Aorta (tissue), 5 donors: ENCODE results near the gene MYBPC2. TPM values are rescaled to one million over a fixed set of nuclear protein-coding genes. Genes with fewer than 3 reads are reported as not detected.

Experiments
- ATAC-seq: fragments of 200-7000 bp; cut with Tn5 transposase; one replicate; pipeline ENCODE4 v1.9.1; 2022; ENCODE audit warnings: moderate library complexity; ENCODE audit not compliant: low FRiP score
- DNase-seq, 2 donors: peaks; one replicate each; pipeline ENCODE4 v3.0.0-alpha.2; 2020
- H3K27ac ChIP-seq, 2 donors: one replicate each; pipeline ENCODE4 v1.5.1; 2013; ENCODE audit warnings: low read length in 2 of 2, mild to moderate bottlenecking in 2 of 2, moderate library complexity in 2 of 2, control low read depth in 1 of 2, inconsistent platforms in 1 of 2, low read depth in 1 of 2
- H3K27me3 ChIP-seq, 2 donors: one replicate each; pipeline ENCODE4 v1.6.1; 2013; ENCODE audit warnings: control low read depth in 1 of 2, low read length in 1 of 2, mild to moderate bottlenecking in 1 of 2, moderate library complexity in 1 of 2; ENCODE audit not compliant: insufficient read depth in 2 of 2, control insufficient read depth in 1 of 2
- H3K36me3 ChIP-seq, 2 donors: one replicate each; pipeline ENCODE4 v1.6.1; 2013; ENCODE audit warnings: control low read depth in 1 of 2, low read length in 1 of 2, mild to moderate bottlenecking in 1 of 2; ENCODE audit not compliant: insufficient read depth in 2 of 2, control insufficient read depth in 1 of 2
- H3K4me1 ChIP-seq, 2 donors: one replicate each; pipeline ENCODE4 v1.6.1; 2013; ENCODE audit warnings: low read length in 2 of 2, control low read depth in 1 of 2, mild to moderate bottlenecking in 1 of 2, moderate library complexity in 1 of 2; ENCODE audit not compliant: insufficient read depth in 2 of 2, control insufficient read depth in 1 of 2
- H3K4me3 ChIP-seq, 2 donors: one replicate each; pipeline ENCODE4 v1.5.1; 2013; ENCODE audit warnings: low read length in 2 of 2, control low read depth in 1 of 2, mild to moderate bottlenecking in 1 of 2
- H3K9me3 ChIP-seq: one replicate; pipeline ENCODE4 v1.6.1; 2013; ENCODE audit warnings: mild to moderate bottlenecking, low read length; ENCODE audit not compliant: control insufficient read depth
- WGBS, 2 donors: extraction: QIAGEN DNeasy Blood & Tissue Kit; methylation state at CpG; one replicate each; pipeline ENCODE4 v1.1.7; 2013; 5-methylcytosine and 5-hydroxymethylcytosine counted together
- intact Hi-C, 2 donors: fragments of 100-400 bp; cut with DNase I; formaldehyde crosslinking; loops; one replicate each; pipeline versions ENCODE4 v1.14.2 to v1.15.0; 2022
- polyA plus RNA-seq, 2 donors: library from polyadenylated mRNA; stranded (reverse); fragments of 200-250 nt; gene quantifications; one replicate each; pipeline ENCODE4 v1.2.3, GENCODE V29; 2013
- total RNA-seq, 2 donors: library from RNA; stranded (reverse); fragmentation: NEBNext Ultra II Directional; extraction: Animal tissue kit (Norgen Biotek cat#: 25700); gene quantifications; one replicate each; pipeline ENCODE4 v1.2.1, GENCODE V29; 2021
- donor health status: healthy with polysubstance abuse.
- donor health status: Bipolar disorder and iron deficiency.
- donor health status: DM: no; HTN: no; CAD: no.
- donor health status: DM: no; HTN: no; CAD: no.
- donor health status: DM: yes; HTN: yes; CAD: no.

Gene MYBPC2
- total and polyA plus RNA-seq, 4 donors, result 0.03 TPM; not detected in 3

DNA sequence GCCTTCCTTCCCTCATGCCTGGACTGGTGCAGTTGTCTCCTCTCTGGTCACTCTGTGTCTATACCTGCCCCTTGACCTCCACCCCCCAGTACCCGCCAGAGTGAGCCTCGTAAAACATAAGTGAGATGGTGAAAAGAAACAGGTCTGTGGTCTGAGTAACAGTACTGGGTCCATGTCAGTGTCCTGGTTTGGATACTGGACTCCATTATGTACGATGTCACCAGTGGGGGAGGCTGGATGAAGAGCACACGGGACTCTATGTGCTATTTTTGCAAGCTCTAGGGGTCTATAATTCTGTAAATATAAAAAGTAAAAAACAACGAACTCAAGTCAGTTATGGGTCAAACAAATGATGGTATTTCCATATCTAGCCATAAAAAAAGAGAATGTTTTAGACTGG, 14.4 kb downstream of the MYBPC2 start:
- no peaks in the 10 kb centered on the region for H3K27me3 ChIP-seq
- DNase-seq (no peak), ATAC-seq (no peak)
- H3K4me3 ChIP-seq, result no peak overlapping the region
- no peaks in the 10 kb centered on the region for H3K4me1 ChIP-seq
- H3K36me3 ChIP-seq, result no peaks in the 10 kb centered on the region
- intact Hi-C loops, result no loop called here
- 76 to 79% methylated on average over 5 of the region's 5 CpGs for WGBS, 2 donors
- H3K9me3 ChIP-seq, result peaks cover 3% of the 10 kb centered on the region
- no peak overlapping the region for H3K27ac ChIP-seq

DNA sequence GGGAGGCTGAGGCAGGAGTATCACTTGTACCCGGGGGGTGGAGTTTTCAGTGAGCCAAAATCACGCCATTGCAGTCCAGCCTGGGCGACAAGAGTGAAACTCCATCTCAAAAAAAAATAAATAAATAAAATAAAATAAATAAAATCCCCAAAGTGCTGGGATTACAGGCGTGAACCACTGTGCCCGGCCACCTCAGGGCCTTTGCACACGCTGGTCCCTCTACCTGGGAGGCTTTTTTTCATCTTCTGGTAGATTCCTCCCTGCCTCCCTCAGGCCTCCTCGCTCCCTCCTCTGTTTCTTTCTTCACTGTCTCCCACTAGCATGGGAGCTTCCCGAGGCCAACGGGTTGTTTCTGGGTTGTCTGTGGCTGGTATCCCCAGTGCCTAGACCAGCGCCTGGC, 15.1 kb downstream of the MYBPC2 start:
- Histone ChIP-seq H3K9me3 (peaks cover 3% of the 10 kb centered on the region), H3K4me1 (no peaks in the 10 kb centered on the region), H3K27me3 (no peaks in the 10 kb centered on the region), H3K27ac (no peak overlapping the region), H3K36me3 (no peaks in the 10 kb centered on the region), H3K4me3 (no peak overlapping the region)
- no peak for DNase-seq
- WGBS, 2 donors, result 95 to 96% methylated on average over 10 of the region's 10 CpGs
- ATAC-seq, result no peak
- intact Hi-C loops, result no loop called here

DNA sequence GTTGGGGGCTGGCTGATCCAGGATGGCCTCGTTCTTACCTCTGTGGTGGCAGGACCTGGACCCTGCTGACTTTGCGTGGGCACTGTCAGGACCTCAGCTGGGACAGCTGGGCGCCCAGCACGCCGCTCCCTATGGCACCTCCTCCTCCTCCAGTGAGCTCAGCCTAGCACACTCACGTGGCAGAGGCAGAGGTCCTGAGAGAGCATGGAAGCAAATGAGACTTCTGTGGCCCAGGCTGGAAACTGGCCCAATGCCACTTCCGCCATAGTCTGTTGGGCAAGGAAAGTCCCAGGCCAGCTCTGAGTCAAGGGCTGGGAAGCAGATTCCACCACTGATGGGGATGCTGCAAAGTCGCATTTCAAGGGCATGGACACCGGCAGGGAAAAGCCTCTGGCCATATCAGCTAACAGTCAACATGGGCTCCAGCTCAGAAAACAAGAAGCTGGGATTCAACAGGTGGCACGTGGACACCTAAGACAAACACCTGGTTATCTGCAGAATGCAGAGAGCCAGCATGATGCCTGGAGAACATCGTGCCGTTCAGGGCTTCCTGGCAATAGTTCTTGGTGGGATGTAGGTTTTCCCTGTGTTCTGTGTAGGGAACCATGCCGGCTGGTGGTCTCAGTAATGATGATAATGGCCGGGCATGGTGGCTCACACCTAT, 16.7 kb downstream of the MYBPC2 start:
- Histone ChIP-seq H3K4me3 (no peak overlapping the region), H3K27ac (no peak overlapping the region), H3K9me3 (peaks cover 3% of the 10 kb centered on the region), H3K4me1 (no peaks in the 10 kb centered on the region), H3K36me3 (no peaks in the 10 kb centered on the region), H3K27me3 (no peaks in the 10 kb centered on the region)
- intact Hi-C loops, result no loop called here
- ATAC-seq (no peak), DNase-seq (no peak)
- WGBS, 2 donors, result 82% methylated on average over 14 of the region's 14 CpGs

DNA sequence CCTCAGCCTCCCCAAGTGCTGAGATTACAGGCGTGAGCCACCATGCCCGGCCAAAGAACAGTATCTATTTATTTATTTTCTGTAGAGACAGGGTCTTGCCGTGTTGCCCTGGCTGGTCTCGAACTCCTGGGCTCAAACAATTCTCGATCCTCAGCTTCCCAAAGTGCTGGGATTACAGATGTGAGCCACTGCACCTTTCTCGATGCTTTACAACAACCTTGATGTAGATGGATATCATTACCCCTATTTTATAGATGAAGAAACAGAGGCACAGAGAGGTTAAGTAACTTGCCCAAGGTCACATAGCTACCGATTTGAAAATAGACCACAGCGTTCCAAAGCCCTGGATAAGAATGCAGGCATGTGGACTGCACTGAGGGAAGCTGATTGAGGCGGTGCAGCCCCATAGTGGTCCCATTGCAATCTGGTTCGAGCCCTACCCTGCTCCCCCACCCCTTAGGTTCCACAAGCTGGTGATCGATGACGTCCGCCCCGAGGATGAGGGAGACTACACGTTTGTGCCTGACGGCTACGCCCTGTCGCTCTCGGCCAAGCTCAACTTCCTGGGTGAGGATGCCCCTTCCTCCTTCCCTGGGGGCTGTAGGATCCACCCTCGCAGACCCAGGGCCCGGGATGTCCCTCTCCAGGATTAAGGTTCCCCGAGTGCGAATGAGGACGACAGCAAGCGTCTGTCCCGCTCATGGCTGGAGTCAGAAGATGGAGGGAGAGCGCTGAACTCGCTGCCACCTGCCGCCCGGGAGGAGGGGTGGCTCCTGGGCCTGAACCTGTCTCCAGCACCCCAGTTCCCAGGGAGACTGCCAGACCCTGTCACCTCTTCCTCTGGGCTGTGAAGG, 17.9 kb downstream of the MYBPC2 start:
- Histone ChIP-seq H3K36me3 (no peaks in the 10 kb centered on the region), H3K4me1 (no peaks in the 10 kb centered on the region), H3K9me3 (peaks cover 3% of the 10 kb centered on the region), H3K27ac (no peak overlapping the region), H3K27me3 (no peaks in the 10 kb centered on the region), H3K4me3 (no peak overlapping the region)
- ATAC-seq (no peak), DNase-seq (no peak)
- 62 to 63% methylated on average over 30 of the region's 30 CpGs for WGBS, 2 donors
- intact Hi-C loops, result no loop called here

DNA sequence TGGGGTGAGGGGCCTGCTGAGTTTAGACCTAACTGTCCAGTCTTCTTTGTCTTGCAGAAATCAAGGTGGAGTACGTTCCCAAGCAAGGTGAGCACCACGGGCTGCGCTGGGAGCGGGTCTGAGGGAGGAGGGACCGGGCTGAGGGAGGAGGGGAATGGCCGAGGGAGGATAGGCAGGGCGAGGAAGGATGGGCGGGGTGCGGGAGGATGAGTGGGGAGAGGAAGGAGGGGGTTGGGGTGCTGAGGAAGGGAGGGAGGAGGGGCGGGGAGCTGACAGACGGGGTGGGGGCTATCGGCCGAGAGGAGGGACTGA, 18.5 kb downstream of the MYBPC2 start:
- no peak for ATAC-seq
- Histone ChIP-seq H3K27ac (no peak overlapping the region), H3K4me1 (no peaks in the 10 kb centered on the region), H3K4me3 (no peak overlapping the region), H3K9me3 (peaks cover 3% of the 10 kb centered on the region), H3K27me3 (no peaks in the 10 kb centered on the region), H3K36me3 (no peaks in the 10 kb centered on the region)
- no peak for DNase-seq
- WGBS, 2 donors, result 54 to 68% methylated on average over 13 of the region's 13 CpGs
- intact Hi-C loops, result no loop called here

DNA sequence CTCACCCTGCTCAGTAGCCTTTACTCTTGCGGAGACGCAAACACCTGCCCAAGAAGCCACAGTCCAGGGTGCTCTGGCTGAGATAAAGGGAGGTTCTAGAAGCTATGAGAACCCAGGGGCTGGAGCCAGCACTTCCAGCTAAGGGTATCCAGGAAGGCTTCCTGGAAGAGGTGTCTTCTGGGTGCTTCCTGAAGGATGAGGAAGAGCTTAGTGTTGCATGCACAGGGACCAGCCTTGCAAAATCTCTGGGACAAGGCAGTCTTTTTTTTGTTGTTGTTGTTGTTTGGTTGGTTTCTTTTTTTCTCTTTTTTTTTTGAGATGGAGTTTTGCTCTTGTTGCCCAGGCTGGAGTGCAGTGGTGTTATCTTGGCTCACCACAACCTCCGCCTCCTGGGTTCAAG, 20.6 kb downstream of the MYBPC2 start:
- Histone ChIP-seq H3K4me3 (no peak overlapping the region), H3K36me3 (no peaks in the 10 kb centered on the region), H3K27ac (no peak overlapping the region), H3K27me3 (no peaks in the 10 kb centered on the region), H3K4me1 (no peaks in the 10 kb centered on the region), H3K9me3 (peaks cover under 1% of the 10 kb centered on the region)
- intact Hi-C loops, result no loop called here
- DNase-seq, result no peak
- ATAC-seq, result no peak
- WGBS, 2 donors, result 93 to 98% methylated on average over 3 of the region's 3 CpGs

DNA sequence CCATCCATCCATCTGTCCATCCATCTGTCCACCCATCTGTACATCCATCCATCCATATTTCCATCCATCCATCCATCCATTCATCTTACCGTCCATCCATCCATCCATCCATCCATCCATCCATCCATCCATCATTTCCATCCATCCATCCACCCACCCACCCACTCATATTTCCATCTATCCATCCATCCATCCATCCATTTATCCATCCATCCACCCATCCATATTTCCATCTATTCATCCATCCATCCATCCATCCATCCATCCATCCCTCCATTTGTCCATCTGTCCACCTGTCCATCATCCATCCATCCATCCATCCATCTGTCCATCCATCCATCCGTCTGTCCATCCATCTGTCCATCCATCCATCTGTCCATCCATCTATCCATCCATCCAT, 23.3 kb downstream of the MYBPC2 start:
- DNase-seq, result no peak
- intact Hi-C loops, result no loop called here
- Histone ChIP-seq H3K4me1 (no peaks in the 10 kb centered on the region), H3K36me3 (no peaks in the 10 kb centered on the region), H3K27ac (no peak overlapping the region), H3K9me3 (no peaks in the 10 kb centered on the region), H3K27me3 (no peaks in the 10 kb centered on the region), H3K4me3 (no peak overlapping the region)
- ATAC-seq, result no peak
- WGBS, 2 donors, result 75 to 82% methylated on average over 2 of the region's 2 CpGs

DNA sequence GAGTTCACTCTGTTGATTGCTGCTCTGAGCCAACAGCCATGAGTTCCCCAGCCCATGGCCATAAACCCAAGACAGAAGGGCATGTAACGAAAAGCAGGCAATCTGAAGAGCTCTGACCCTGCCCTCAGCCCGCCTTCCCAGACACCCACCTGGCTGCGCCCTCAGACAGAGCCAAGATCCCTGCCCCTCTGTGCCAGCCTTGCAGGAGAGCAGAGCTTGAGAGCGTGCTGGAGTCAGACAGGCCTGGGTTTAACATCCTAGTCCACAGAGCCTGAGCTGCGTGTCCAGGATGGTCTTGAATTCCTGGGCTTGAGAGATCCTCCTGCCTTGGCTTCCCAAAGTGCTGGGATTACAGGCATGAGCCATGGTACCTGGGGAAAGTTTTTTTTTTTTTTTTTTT, 24.6 kb downstream of the MYBPC2 start:
- DNase-seq (no peak), ATAC-seq (no peak)
- Histone ChIP-seq H3K27me3 (no peaks in the 10 kb centered on the region), H3K4me3 (no peak overlapping the region), H3K27ac (no peak overlapping the region), H3K4me1 (no peaks in the 10 kb centered on the region), H3K36me3 (no peaks in the 10 kb centered on the region), H3K9me3 (no peaks in the 10 kb centered on the region)
- intact Hi-C loops, result no loop called here
- WGBS, 2 donors, result 80 to 88% methylated on average over 5 of the region's 5 CpGs

DNA sequence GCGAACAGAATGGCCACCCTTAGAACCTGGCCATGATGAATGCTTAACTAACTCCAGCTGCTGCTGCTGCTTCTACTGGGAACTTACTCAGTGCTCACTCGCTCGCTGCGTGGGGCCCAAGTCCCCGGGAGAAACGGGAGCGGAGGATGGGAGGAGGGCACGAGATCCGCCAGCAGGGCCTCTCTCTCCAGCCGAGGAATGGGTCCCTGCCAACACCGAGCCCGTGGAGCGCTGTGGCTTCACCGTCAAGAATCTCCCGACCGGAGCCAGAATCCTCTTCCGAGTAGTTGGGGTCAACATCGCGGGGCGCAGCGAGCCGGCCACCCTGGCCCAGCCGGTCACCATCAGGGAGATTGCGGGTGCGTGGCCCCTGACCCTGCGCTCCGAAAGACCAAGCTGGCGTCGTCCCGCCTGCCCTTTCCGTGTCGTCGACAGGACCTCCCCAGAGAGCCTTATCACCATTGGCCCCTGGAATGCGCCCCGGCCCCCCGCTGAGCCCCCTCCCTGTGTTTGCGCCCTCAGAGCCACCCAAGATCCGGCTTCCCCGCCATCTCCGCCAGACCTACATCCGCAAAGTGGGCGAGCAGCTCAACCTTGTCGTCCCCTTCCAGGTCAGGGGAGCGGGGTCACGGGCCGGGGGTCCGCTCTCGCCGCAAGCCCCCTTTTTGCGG, 25.8 kb downstream of the MYBPC2 start:
- Histone ChIP-seq H3K4me1 (no peaks in the 10 kb centered on the region), H3K27me3 (no peaks in the 10 kb centered on the region), H3K9me3 (no peaks in the 10 kb centered on the region), H3K36me3 (no peaks in the 10 kb centered on the region), H3K27ac (no peak overlapping the region), H3K4me3 (no peak overlapping the region)
- DNase-seq (no peak), ATAC-seq (no peak)
- intact Hi-C loops, result no loop called here
- 42 to 49% methylated on average over 49 to 50 of the region's 50 CpGs for WGBS, 2 donors
